HG03432 (cell line): ENCODE results near the gene RNF213.

ENCODE experiments used
- ATAC-seq: cut with Tn5 transposase; IDR thresholded peaks from one replicate; pipeline ENCODE4 v1.9.1; 2021; ENCODE audit warnings: mild to moderate bottlenecking, moderate library complexity; ENCODE audit not compliant: unreplicated experiment

The RNF213 gene

GRCh38 chr17:80260791-80261158 lies at the start of gene RNF213:
Gene RNF213 (plus strand): TSS chr17:80260852. CDS start chr17:80263682, 2,830 bp downstream.
- ATAC-seq, result peak; percentile 31

GRCh38 chr17:80212109-80212508 lies 48.5 kb upstream of the RNF213 start:
- no peak for ATAC-seq

DNA sequence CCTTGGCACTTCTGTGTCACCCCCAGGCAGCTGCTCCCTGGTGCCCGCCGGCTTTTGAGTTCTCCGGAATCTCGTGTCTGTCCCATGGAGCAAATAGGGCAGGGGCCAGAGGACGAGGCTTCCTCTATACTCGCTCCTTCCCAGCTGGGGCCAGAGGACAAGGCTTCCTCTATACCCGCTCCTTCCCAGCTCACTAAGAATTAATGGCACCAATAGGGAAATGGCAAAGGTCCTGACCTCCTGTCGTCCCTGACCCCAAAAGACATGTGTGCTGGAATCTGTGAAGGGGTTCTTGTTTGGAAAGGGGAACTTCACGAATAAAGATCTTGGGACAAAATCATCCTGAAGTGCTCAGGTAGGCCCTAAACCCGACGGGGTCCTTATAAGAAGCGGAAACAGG lies 48.1 kb upstream of the RNF213 start:
- no peak for ATAC-seq

DNA sequence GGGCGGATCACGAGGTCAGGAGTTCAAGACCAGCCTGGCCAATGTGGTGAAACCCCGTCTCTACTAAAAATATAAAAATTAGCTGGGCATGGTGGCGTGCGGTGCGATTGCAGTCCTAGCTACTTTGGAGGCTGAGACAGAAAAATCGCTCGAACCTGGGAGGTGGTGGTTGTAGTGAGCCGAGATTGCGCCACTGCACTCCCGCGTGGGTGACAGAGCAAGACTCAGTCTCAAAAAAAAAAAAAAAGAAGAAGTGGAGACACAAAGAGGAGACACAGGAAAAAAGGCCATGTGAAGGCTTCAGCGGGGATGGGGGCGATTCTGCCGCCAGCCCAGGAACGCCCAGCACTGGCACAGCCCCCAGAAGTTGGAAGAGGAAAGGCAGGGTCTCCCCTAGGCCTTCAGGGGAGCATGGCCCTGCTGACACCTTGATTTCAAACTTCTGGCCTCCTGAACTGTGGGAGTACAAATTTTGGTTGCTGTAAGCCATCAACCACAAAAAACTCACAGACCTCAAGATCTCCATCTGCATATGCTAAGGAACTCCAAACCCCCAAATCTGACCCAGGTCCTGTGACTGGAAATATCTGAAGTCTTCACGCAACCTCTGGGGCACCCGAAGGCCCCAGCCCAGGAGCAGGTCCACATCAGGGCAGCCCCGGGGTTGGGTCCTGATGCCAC lies 47.5 kb upstream of the RNF213 start:
- ATAC-seq, result no peak

- no peak for ATAC-seq
Observed at GRCh38 chr17:80213643-80213975, 47.0 kb upstream of the RNF213 start.

GRCh38 chr17:80214012-80214877 lies 46.4 kb upstream of the RNF213 start:
- ATAC-seq, result no peak

DNA sequence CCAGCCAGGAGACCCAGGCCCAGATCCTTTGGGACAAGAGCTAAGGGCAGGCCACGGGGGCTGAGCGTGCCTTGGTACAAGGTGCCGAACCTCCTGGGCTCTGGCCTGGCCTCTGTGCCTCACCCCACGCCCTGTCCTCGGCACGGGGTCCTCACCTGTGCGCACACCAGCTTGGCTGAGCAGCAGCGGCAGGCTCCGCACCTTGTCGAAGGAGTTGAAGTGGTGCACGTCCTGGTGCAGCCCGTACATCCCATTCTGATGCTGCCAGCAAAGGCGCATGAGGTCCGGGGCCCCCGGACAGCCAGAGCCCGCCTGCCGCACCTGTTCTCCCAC lies 45.8 kb upstream of the RNF213 start:
- ATAC-seq, result no peak

GRCh38 chr17:80216473-80217456 lies 43.9 kb upstream of the RNF213 start:
- no peak for ATAC-seq

GRCh38 chr17:80217703-80218362 lies 42.8 kb upstream of the RNF213 start:
- no peak for ATAC-seq

- ATAC-seq, result no peak
Observed at GRCh38 chr17:80218391-80218790, 42.3 kb upstream of the RNF213 start.

DNA sequence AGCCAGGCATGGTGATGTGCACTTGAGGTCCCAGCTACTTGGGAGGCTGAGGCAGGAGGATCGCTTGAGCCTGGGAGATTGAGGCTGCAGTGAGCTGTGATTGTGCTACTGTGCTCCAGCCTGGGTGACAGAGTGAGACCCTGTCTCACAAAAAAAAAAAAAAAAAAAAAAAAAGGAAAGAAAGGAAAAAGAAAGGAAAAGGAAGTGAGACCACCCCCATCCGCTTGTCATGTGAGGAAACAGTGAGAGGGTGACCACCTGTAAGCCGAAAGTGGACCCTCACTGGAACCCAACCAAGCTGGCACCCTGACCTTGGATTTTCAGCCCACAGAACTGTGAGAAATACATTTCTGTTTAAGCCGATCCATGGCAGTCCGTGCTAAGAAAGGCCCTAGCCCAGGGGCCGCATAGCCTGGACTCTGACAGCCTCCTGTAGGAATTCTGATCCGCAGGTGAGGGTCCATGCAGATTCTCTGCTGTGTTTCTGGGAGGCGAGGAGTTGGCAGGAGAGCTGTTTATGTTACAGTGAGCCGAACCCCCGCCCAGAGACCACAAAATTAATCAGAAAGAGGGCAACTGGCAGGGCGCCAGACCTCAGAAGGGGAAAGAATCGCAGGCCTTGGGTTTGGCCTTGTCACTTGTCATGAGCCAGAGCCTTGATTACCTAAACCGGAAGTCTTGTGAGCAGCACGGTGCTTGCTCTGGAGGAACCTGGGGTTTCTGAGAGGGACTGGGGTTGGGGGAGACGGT lies 41.5 kb upstream of the RNF213 start:
- peak; percentile 48 for ATAC-seq

GRCh38 chr17:80219763-80220053 lies 40.9 kb upstream of the RNF213 start:
- no peak for ATAC-seq

- peak; percentile 43 for ATAC-seq
Observed at GRCh38 chr17:80220054-80220735, 40.5 kb upstream of the RNF213 start, which contains the start of the genes SGSH and SLC26A11. Gene SGSH (minus strand): TSS chr17:80220333. CDS start chr17:80220313, 20 bp downstream. Gene SLC26A11 (plus strand): TSS chr17:80220427. CDS start chr17:80221561, 1,134 bp downstream.

DNA sequence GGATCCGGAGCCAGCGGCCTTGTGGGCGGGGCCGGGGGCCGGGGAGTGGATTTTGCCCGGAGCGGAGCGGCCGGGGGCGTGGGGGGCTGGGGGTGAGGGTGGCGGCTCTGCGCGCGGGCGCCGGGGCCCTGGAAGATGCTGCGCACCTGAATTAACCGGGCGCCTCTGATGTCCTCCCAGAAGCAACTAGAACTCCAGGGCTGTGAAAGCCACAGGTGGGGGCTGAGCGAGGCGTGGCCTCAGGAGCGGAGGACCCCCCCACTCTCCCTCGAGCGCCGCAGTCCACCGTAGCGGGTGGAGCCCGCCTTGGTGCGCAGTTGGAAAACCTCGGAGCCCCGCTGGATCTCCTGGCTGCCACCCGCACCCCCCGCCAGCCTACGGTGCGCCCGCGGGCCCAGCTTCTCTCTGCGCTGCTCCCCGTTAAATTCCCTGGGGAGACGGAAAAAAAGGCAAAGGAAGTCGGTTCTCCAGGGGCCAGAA lies 39.9 kb upstream of the RNF213 start:
- ATAC-seq, result no peak

- ATAC-seq, result no peak
Observed at GRCh38 chr17:80221351-80222105, 39.1 kb upstream of the RNF213 start.

DNA sequence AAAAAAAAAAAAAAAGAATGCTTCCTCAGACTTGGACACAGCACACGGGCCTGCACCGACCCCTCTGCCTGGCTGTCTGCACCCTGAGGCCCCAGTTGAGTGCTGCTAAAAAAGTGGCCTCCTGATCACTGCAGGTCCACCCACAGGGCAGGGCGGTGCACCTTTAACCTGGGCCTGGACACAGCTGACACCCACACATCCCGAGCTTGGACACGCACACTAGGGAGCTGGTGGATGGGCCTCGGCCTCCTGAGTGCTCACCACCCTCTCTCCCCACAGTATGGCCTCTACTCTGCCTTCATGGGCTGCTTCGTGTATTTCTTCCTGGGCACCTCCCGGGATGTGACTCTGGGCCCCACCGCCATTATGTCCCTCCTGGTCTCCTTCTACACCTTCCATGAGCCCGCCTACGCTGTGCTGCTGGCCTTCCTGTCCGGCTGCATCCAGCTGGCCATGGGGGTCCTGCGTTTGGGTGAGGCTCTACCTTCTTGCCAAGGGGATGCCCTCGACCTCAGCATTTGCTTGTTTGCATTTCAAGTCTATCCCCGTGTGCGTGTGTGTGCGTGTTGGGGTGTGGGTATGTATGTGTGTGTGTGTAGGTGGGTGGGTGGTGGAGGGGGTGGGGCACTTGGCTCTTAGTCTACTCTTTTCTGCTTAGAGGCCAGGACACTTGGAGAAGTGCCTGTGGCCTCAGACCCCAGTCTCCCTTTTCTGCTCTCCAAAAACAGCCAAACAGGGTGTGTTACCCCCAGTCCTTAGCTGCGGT lies 38.1 kb upstream of the RNF213 start:
- ATAC-seq, result no peak

GRCh38 chr17:80223142-80223815 lies 37.4 kb upstream of the RNF213 start:
- no peak for ATAC-seq
